ENCODE results near the gene TRABD2A.

Gene TRABD2A

GRCh38 chr2:84865181-84865783, 15.6 kb downstream of the TRABD2A start:
- H3K27me3 ChIP-seq (ENCODE audit: insufficient read depth, low read depth, severe bottlenecking), result no peaks in the 10 kb centered on the region
- DNase-seq, result no peak
- H3K9me3 ChIP-seq (ENCODE audit: severe bottlenecking), result no peaks in the 10 kb centered on the region
- no peak overlapping the region for H3K4me3 ChIP-seq (ENCODE audit: low read depth, low read length)
- TF ChIP-seq CTCF (IDR thresholded peaks at IDR 0.05; ENCODE audit: low read depth, low read length), result no peak
- H3K36me3 ChIP-seq, result no peaks in the 10 kb centered on the region
- no peak overlapping the region for H3K27ac ChIP-seq

GRCh38 chr2:84862006-84862405, 18.9 kb downstream of the TRABD2A start:
- Histone ChIP-seq H3K36me3 (no peaks in the 10 kb centered on the region), H3K27ac (no peak overlapping the region), H3K9me3 (ENCODE audit: severe bottlenecking) (no peaks in the 10 kb centered on the region), H3K4me3 (ENCODE audit: low read depth, low read length) (no peak overlapping the region), H3K27me3 (ENCODE audit: insufficient read depth, low read depth, severe bottlenecking) (no peaks in the 10 kb centered on the region)
- no peak for TF ChIP-seq CTCF (IDR thresholded peaks at IDR 0.05; ENCODE audit: low read depth, low read length)
- no peak for DNase-seq

GRCh38 chr2:84861539-84861938, 19.3 kb downstream of the TRABD2A start:
- no peak for TF ChIP-seq CTCF (IDR thresholded peaks at IDR 0.05; ENCODE audit: low read depth, low read length)
- H3K27ac ChIP-seq, result no peak overlapping the region
- no peaks in the 10 kb centered on the region for H3K9me3 ChIP-seq (ENCODE audit: severe bottlenecking)
- H3K36me3 ChIP-seq, result no peaks in the 10 kb centered on the region
- no peak overlapping the region for H3K4me3 ChIP-seq (ENCODE audit: low read depth, low read length)
- no peaks in the 10 kb centered on the region for H3K27me3 ChIP-seq (ENCODE audit: insufficient read depth, low read depth, severe bottlenecking)
- DNase-seq, result no peak

- Histone ChIP-seq H3K36me3 (no peaks in the 10 kb centered on the region), H3K9me3 (ENCODE audit: severe bottlenecking) (no peaks in the 10 kb centered on the region), H3K4me3 (ENCODE audit: low read depth, low read length) (no peak overlapping the region), H3K27ac (no peak overlapping the region), H3K27me3 (ENCODE audit: insufficient read depth, low read depth, severe bottlenecking) (no peaks in the 10 kb centered on the region)
- TF ChIP-seq CTCF (IDR thresholded peaks at IDR 0.05; ENCODE audit: low read depth, low read length), result no peak
- DNase-seq, result no peak
Observed at GRCh38 chr2:84858937-84859336, 21.9 kb downstream of the TRABD2A start.

- H3K9me3 ChIP-seq (ENCODE audit: severe bottlenecking), result no peaks in the 10 kb centered on the region
- peak; percentile 44 for DNase-seq
- H3K36me3 ChIP-seq, result no peaks in the 10 kb centered on the region
- H3K4me3 ChIP-seq (ENCODE audit: low read depth, low read length), result no peak overlapping the region
- no peak overlapping the region for H3K27ac ChIP-seq
- peak; percentile 63 for TF ChIP-seq CTCF (IDR thresholded peaks at IDR 0.05; ENCODE audit: low read depth, low read length)
- no peaks in the 10 kb centered on the region for H3K27me3 ChIP-seq (ENCODE audit: insufficient read depth, low read depth, severe bottlenecking)
Observed at GRCh38 chr2:84858123-84858522, 22.8 kb downstream of the TRABD2A start.

GRCh38 chr2:84857566-84857965, 23.3 kb downstream of the TRABD2A start:
- H3K9me3 ChIP-seq (ENCODE audit: severe bottlenecking), result no peaks in the 10 kb centered on the region
- TF ChIP-seq CTCF (IDR thresholded peaks at IDR 0.05; ENCODE audit: low read depth, low read length), result no peak
- no peak for DNase-seq
- no peaks in the 10 kb centered on the region for H3K27me3 ChIP-seq (ENCODE audit: insufficient read depth, low read depth, severe bottlenecking)
- H3K36me3 ChIP-seq, result no peaks in the 10 kb centered on the region
- no peak overlapping the region for H3K4me3 ChIP-seq (ENCODE audit: low read depth, low read length)
- H3K27ac ChIP-seq, result no peak overlapping the region

Measured in WERI-Rb-1 (cell line).